ENCODE data around the gene ZDHHC8.

DNA sequence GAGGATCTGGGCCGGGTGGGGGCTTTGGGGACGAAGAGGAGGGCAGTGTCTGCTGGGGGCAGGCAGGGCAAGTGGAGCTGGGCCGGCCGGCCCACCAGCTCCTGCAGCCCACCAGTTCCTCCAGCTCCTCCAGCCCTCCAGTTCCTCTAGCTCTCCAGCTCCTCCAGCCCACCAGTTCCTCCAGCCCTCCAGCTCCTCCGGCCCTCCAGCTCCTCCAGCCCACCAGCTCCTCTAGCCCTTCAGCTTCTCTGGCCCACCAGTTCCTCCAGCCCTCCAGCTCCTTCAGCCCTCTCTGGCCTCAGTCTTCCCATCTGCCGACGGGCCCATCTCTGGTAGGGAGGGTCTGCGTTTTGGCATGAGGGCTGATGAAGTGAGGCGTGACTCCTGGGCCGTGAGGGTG lies 28.4 kb downstream of the ZDHHC8 start:
- TF ChIP-seq EP300 (IDR thresholded peaks at IDR 0.05) (no peak), POLR2A (IDR thresholded peaks at IDR 0.05) (no peak)
- TF ChIP-seq, protein P1, sequence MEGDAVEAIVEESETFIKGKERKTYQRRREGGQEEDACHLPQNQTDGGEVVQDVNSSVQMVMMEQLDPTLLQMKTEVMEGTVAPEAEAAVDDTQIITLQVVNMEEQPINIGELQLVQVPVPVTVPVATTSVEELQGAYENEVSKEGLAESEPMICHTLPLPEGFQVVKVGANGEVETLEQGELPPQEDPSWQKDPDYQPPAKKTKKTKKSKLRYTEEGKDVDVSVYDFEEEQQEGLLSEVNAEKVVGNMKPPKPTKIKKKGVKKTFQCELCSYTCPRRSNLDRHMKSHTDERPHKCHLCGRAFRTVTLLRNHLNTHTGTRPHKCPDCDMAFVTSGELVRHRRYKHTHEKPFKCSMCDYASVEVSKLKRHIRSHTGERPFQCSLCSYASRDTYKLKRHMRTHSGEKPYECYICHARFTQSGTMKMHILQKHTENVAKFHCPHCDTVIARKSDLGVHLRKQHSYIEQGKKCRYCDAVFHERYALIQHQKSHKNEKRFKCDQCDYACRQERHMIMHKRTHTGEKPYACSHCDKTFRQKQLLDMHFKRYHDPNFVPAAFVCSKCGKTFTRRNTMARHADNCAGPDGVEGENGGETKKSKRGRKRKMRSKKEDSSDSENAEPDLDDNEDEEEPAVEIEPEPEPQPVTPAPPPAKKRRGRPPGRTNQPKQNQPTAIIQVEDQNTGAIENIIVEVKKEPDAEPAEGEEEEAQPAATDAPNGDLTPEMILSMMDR (IDR thresholded peaks at IDR 0.05) = no peak
